HG03354 (cell line): ENCODE measurements around the gene TRIM44.
"Not testable (repeated sequence)": the region's sequence is repeated elsewhere in the genome, so short reads cannot be mapped to it uniquely, and the experiment has no call there.

ENCODE experiments used
- ATAC-seq: cut with Tn5 transposase; IDR thresholded peaks from one replicate; pipeline ENCODE4 v1.9.1; 2021; ENCODE audit warnings: mild to moderate bottlenecking; ENCODE audit not compliant: unreplicated experiment, poor library complexity, severe bottlenecking

Gene TRIM44

DNA sequence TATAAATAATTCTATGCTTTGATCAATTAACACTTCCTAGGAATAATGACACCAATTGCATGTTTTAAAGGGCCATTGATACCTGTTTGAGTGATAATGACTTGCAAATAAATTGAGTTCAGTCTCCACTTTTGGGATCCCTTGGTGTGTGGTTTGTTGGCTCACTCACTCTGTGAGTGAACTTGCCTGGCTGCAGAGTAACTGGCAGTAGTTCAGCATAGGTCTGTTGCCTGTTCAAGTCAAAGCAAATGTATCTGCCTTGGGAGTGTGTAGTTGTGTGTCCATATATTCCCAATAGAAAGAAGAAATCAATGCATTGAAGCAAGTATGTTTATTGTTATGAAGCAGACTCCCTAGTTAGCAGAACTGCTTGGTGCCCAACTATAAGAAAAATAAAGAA lies 49.3 kb downstream of the TRIM44 start:
- ATAC-seq: no peak

- no peak for ATAC-seq
Measured at GRCh38 chr11:35712533-35712932, 50.0 kb downstream of the TRIM44 start.

DNA sequence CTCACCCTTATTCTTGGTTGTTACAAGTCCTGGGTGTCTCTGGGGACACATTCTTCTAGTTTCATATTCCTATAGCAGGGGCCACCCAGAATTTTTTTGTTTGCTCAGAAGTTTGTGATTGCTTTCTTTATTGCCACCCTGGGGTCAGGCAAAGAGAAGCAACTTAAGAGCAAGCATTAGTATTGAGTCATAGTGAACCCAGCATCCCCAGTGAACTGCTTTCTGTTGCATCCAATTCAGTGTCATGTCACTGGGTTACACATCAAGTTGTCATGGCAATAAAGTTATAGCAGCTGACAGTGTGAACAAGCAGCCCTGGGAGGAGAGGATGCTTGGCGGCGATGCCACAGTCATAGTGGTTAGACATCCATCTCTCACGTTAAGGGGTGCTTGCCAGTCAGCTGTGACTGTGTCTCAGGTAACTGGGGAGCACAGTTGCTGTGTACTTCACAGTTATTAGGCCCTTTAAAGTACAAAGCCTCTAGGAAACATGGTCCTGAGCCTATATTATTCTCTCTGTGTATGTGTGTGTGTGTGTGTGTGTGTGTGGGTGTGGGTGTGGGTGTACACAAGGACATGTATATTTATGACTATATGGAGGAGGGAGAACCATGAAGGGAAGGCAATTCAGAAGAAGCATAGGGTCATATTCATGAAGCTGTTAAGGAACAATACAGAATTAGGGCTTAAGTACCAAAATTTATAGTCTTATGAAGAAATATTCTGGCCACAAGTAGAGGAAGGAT lies 52.5 kb downstream of the TRIM44 start:
- peak; percentile 94 for ATAC-seq

DNA sequence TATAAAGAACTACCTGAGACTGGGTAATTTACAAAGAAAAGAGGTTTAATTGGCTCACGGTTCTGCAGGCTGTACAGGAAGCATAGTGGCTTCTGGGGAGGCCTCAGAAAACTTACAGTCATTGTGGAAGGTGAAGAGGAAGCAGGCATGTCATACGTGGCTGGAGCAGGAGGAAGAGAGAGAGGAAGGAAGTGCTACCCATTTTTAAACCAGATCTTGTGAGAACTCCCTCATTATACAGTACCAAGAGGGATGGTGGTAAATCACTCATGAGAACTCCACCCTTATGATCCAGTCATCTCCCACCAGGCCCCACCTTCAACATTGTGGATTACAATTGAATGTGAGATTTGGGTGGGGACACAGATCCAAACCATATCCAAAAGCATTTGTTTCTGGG lies 53.1 kb downstream of the TRIM44 start:
- ATAC-seq: not testable (repeated sequence)

GRCh38 chr11:35717043-35717442 lies 54.5 kb downstream of the TRIM44 start:
- no peak for ATAC-seq

DNA sequence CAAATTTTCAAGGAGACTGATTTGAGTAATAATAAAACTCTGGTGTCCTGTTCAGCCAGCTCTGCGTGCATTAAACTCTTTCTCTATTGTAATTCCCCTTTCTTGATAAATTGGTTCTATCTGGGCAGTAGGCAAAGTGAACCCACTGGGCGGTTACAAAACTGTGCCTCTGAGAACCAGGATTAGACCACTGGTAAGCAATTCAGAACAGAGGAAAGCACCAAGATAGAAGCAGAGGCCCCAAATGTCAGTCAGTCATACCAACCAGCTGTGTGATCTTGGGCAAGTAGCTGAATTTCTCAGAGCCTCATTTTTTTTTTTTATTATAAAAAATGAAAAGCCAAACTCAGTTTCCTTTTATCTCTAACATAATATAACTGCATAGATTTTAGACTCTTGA lies 54.9 kb downstream of the TRIM44 start:
- no peak for ATAC-seq

- ATAC-seq: peak; percentile 38
Measured at GRCh38 chr11:35721651-35722282, 59.2 kb downstream of the TRIM44 start.

- ATAC-seq: no peak
Measured at GRCh38 chr11:35722641-35723040, 60.1 kb downstream of the TRIM44 start.

DNA sequence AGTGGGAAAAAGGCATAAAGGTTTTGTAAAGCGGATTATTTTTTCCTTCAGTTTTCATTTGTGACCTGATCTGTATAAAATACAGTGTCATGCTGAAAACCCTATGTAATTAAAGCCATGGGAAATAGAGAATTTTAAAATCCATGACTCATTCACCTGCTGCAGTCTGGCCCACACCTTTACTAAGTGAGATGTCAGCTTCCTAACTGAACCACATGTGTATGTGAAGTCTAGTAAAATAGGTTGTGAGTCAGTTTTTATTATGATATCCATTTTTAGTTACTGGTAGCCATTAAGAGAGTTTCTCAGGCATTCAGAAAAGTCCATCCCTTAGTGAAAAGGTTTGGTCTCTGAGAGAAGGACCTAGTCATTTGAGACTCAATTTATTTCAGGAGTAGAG lies 60.9 kb downstream of the TRIM44 start:
- ATAC-seq: peak; percentile 6

- ATAC-seq: peak; percentile 90
Measured at GRCh38 chr11:35723913-35724312, 61.3 kb downstream of the TRIM44 start.

- ATAC-seq: no peak
Measured at GRCh38 chr11:35725885-35726284, 63.3 kb downstream of the TRIM44 start.

DNA sequence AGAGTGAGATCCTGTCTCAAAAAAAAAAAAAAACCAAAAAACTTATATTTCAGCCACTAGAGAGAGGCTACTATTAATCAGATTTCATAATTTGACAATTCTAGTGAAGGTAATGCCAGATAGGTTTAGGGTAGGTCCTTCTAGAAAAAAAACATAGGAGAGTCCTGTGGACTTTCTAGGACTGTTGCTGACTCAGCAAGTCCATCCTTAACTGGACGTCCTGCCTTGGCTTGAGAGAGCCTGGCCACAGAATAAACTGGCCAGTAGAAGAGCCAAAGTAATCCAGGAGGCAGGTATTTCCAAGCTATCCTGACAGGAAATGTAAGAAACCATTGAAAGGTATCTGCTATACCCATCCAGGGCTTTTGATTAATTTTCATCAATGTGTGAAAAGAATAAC lies 64.6 kb downstream of the TRIM44 start:
- ATAC-seq: no peak

GRCh38 chr11:35730254-35730653 lies 67.7 kb downstream of the TRIM44 start:
- ATAC-seq: no peak

GRCh38 chr11:35734669-35735410 lies 72.3 kb downstream of the TRIM44 start:
- no peak for ATAC-seq

GRCh38 chr11:35735411-35735810 lies 72.8 kb downstream of the TRIM44 start:
- ATAC-seq: no peak

DNA sequence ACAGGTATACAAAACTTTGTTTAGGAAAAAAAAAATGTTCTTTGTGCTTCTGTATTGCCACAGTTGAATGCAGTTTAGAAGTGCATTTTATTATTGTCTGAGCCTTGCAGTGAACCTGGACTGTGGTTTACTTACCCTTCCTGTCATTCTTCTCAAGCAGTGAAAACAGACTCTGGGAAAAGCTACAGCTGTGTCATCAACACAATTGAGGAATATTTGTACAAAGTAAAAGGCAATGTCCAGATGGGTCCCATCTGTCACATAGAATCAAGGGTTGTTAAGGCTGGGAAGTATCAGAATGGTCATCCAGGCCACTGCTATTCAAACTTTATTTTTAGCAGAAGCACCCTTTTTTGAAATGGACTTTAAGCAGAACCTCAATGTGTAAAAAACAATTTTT lies 73.3 kb downstream of the TRIM44 start:
- ATAC-seq: no peak

DNA sequence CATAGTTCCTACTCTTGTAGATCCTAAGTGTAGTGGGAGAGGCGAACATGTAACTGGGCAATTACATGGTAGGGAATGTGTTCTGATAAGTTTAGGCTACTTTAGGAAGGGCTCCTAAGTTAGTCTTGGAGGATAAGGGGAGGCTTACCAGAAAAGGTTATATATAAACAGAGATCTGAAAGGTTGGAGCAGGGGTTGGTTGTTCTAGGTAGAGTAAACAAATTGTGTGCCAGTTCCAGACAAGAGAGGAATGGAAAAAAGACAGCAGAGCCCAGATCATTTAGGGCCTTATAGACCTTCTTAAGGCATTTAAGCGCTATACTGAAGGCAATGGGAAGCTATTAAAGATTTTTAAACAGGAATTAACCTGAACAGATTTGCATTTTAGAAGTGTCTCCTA lies 74.4 kb downstream of the TRIM44 start:
- ATAC-seq: no peak

DNA sequence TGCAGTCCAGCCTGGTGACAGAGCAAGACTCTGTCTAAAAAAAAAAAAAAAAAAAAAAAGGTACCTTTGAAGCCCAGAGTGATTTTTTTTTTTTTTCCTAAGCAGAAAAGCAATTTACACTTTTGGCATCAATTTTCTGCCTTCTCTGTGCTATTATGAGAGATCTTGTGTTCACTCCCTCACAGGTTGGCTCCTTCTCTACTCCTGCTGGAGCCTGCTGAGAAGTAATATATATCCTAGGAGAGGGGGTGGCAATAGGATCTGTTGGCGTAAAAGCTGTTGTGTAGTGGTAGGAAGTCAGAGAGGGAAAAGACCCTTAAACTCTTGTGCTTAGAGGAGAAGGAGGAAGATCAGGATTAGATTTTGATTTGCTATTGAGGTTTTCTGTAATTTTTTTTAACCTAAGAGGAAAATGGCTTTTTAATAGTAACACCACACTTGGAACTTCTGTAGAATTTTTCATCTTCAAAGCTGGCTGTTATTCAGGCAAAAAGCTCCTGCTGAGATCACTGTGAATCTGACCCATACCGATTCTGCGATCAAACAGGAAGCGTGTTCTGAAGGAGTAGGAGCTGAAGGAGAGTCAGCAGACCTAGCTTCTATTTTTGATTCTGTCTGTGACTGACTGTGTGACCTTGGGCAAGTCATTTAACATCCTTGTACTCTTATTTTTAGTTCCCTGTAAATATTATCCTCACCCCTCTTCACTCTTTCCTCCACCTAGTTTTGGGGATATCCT lies 77.7 kb downstream of the TRIM44 start:
- no peak for ATAC-seq

DNA sequence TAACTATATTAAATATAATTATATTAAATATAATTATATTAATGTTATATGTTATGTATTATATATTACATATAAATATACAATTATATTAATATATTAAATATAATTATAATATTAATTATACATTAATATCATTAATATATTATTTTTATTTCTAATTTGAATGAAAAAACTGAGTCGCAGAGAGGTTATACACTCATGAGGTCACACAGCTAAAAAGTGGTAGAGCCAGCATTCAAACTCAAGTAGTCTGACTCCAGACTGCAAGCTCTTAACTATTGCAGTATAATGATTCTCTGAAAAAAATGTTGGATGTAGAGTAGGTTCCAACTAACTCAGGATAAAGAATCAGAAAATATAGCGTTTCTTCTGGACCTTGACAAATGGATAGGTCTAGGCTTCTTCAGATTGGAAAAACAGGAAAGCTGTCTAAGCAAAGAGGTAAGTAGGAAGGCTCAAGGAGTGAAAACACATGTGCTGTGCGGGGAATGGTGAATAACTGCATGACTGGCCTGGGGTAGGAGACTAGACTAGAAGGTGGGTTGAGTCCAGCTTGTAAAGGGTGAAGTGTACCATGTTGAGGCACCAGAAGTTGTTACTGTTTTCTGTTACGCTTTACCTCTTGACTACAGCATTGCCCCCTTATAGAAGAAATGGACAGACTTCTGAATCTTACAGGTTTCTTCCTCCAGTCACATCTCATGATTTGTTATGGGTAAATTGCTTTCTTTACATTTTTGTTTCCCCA lies 80.3 kb downstream of the TRIM44 start:
- ATAC-seq: no peak
